Kidney tubule cell (primary cell): ENCODE results near the gene CD209.
"Not testable (repeated sequence)": the region's sequence is repeated elsewhere in the genome, so short reads cannot be mapped to it uniquely, and the experiment has no call there.

Source experiments
- DNase-seq: peaks from one replicate; pipeline ENCODE4 v3.0.0-alpha.2; 2018; ENCODE audit warnings: low spot score

The CD209 gene, protein sequence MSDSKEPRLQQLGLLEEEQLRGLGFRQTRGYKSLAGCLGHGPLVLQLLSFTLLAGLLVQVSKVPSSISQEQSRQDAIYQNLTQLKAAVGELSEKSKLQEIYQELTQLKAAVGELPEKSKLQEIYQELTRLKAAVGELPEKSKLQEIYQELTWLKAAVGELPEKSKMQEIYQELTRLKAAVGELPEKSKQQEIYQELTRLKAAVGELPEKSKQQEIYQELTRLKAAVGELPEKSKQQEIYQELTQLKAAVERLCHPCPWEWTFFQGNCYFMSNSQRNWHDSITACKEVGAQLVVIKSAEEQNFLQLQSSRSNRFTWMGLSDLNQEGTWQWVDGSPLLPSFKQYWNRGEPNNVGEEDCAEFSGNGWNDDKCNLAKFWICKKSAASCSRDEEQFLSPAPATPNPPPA

DNA sequence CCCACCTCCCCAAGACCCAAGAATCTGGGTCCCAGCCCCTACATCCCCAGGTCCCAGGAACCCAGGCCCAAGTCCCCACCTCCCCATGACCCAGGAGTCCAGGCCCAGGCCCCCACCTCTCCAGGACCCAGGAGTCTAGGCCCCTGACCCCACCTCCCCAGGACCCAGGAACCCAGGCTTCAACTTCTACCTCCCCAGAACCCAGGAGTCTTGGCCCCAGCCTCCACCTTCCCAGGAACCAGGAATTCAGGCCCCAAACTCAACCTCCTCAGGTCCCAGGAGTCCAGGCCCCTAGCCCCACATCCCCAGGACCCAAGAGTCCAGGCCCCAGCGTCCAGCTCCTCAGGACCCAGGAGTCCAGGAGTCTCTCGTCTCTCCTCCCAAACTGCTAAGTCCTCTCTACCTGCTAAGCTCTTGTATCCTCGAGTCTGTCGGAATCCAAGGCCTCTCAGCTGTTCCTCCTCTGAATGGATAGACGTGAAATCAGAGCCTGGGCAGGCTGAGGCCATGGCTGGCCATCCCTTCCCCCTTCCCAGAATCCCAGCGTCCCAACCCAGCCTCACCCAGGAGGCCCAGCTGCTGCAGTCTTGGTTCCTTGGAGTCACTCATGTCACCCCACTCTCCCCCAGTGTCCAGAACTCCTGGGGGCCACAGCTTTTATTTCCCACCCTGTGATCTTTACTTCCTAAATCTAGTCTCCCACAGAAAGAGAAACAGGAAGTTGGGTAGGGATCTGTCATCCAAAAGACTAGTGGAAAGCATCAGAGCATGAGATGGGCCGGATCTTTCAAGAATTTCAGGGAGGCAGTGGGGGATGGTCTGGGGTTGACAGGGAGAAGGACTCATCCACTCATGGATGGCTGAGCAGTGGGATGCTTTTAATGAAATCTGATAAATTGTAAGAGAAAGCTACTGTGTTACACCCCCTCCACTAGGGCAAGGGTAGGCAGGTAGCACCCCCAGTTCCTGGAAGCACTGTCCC is at the start of gene CD209:
TSS of gene CD209 (minus strand) at position 632 of the 982 bp plus-strand sequence. CDS start at position 609, 23 bp downstream.
- peak; percentile 48 for DNase-seq

DNA sequence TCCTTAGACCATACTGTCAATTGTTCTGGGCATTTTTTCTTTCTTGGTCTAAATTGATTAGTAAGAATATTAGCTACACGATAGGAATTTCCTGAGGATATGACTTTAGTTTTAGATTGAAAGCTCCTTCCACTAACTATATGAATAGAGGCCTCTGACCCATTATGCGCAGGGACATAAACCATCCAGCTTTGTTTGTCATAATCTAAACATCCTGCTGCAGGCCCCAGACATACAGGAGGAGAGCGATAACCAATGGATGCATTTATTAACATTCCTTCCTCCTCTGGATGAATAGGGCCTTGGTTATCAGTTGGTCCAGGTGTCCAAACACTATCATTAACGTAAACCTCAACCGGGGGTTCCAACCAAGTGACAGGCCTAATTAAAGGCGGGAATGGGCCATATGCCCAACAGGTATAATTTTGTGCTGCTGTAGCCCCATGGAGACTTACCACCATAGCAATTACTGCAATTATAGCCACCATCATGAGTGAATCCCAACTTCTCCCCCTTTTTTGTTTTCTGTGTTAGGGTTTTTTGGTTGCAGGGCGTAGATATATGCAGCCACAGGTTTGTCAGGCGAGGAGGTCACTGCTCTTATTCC is 48.3 kb upstream of the CD209 start:
- no peak for DNase-seq

DNA sequence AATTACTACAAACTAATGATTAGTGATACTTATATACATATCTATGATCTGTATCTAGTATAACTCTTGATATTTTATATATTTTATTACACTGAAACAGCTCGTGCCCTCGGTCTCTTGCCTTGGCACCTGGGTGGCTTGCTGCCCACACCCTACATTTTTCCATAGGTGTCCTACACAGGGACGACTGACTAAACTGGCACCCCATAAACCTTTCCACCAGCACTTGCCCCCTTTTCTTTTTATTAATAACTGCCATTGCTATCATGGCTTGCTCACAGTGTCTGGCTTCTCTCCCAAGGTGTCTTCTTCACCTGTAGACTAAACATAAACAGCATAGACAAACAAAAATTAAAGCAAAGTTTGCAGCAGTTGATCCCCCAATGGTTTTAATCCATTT is 46.2 kb upstream of the CD209 start:
- no peak for DNase-seq

DNA sequence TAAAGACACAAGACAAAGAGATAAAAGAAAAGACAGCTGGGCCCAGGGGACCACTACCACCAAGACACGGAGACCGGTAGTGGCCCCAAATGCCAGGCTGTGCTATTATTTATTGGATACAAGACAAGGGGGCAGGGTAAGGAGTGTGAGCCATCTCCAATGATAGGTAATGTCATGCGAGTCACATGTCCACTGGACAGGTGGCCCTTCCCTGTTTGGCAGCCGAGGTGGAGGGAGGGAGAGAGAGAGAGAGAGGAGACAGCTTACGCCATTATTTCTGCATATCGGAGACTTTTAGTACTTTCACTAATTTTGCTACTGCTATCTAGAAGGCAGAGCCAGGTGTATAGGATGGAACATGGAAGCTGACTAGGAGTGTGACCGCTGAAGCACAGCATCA is 45.4 kb upstream of the CD209 start:
- not testable (repeated sequence) for DNase-seq

DNA sequence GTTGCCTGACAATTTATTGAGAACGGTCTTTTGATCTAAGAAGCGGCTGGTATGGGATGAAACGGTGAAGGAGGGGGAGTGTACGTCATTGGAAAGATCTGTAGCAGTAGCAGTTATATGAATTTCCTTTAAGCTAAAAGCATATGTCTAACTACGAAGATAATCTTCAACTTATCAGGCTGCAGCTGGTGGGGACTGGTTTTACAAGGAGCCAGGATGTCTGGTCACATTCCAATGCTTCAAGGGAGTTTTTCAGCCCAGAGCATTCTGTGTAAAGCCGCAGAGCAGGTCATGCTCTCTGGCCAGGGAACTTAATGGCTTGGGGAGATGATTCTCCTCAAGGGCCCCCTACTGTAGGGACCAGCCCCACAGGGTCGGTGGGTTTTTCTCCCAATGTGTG is 44.9 kb upstream of the CD209 start:
- DNase-seq, result peak; percentile 47

DNA sequence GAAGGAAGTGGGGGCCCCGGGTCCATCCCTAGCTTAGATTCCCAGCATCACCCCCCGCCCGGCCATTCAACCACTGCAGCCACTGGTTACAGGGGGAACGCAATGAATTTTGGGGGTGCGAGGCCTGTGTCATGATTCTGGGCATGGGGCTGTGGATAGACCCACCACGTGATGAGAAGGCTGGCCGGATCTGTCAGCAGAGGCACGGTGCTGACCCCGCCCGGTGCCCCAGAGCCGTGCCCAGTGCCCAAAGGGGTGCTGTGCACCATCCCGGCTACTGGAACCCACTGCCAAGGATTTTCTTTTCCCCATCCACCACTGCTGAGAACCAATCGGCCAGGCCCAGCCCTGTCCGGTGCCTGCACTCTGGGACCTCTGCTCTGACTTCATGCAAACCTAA is 43.1 kb upstream of the CD209 start:
- DNase-seq, result no peak

DNA sequence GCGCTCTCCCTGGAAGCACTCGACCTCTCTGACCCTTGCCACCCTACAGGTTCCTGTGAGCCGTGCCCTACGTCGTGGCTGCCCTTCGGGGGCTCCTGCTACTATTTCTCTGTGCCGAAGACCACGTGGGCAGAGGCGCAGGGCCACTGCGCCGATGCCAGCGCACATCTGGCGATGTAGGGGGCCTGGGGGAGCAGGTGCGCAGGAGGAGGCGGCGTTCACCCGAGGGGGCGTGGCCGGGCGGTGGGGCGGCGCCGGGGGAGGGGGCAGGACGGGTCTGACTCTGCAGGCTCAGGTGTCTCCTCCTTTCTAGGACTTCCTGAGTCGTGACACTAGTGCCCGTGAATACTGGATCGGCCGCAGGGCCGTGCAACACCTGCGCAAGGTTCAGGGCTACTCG is 42.1 kb upstream of the CD209 start:
- no peak for DNase-seq

DNA sequence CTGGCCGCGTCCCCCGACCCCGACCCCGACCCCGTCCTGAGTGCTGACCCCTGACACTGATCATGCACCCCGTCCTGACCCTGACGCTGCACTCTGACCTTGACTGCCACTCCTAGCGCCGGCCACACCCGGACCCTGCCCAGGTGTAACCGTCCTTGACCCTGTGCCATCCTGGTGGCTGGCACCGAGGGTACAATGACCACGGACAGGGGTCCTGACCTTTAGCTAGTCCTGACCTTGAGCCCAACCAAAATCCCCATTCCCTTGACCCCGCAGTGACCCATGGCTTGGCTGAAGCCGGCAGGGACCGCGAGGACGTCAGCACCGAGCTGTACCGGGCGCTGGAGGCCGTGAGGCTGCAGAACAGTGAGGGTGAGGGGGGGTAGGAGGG is 41.6 kb upstream of the CD209 start:
- DNase-seq, result no peak

DNA sequence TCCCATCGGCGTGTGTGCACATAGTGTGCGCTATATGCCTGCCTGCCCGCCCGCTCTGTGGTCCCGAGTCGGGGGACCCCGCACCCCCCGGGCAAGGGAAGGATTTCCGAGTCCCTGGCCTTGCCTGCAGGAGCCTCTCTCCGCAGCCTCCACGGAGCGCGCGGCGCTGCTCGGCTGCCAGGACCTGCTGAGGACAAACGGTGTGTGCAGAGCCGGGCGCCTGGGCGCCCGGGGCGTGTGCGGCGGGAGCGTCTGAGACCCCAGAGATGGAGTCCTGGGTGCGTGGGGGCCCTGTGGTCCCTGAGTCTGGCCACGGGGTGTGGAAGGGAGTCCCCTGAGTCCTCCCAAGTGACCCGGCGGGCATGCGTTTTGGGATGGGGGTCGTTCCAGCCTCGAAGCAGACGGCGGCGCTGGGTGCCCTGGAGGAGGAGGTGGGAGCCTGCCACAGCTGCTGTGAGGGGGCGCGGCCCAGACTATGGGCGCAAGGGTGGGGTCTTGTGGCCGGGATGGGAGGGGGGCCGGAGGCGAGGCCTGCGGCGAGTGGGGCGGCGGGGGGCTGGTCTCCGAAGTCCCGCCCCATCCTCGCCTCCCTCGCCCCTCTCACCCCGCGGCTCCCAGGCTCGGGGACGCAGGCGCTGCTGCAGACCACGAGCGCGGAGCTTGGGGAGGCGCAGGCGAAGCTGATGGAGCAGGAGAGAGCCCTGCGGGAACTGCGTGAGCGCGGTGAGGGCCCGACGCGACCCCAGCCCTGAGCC is 41.0 kb upstream of the CD209 start:
- no peak for DNase-seq

DNA sequence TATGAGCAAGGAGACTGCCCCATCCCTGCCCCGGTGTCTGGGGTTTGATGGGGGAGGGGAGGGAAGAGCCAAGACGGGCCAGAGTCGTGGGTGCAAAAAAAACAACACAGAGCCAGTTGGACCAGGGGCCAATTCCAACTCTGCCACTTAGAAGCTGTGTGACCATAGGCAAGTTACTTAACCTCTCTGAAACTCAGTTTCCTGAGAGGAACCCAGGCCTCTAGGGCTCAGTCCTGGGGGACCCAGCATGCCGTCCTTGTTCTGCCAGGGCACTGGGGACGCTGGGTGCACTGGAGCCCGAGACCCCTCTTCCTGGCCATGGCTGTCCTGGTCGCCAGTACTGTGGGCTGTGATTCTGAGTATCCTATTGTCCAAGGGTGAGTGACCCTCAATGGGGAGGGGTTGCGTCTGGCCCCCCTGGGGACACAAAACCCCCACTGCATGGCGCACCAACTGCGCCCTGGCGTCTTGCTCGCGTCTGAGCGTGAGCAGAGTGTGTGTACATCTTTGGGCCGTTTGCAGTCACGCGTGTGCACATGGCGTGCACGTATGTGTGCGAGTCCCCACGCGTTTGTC is 40.4 kb upstream of the CD209 start:
- no peak for DNase-seq

DNA sequence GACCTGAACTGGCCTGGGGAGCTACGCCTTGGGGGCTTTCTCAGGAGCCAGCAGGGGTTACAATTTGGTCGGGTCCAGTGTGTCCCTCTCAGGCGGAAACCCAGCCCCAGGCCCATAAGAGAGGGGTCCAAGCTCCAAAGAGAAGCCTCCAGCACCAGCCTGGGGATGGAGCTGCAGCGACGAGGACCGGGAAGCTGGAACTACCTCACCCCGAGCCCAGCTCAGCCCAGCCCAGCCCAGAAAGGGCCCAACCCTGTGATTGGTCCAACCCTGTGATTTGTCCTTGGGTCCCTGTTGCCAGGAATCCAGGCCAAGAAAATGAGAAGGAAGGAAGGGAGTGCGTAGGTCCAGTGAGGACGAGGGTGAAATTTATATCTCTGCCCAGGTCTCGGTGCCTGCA is 39.8 kb upstream of the CD209 start:
- DNase-seq, result no peak

DNA sequence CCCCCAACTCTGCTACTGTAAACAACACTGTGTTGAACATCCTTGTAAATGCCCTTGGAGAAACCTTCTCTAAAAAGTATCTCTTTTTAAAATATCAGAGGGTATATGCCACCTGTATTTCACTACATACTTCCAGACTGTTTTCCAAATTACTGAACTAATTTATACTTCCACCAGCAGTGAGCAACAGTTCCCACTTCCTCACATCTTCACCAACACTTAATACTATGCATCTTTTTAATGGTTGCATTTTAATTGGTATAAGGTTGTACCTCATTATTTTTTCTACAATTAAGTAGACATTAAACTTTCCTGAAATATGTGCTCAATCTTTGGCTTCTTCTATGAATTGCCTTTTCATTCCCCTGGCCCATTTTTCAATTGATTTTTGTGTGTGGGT is 37.5 kb upstream of the CD209 start:
- DNase-seq, result no peak

DNA sequence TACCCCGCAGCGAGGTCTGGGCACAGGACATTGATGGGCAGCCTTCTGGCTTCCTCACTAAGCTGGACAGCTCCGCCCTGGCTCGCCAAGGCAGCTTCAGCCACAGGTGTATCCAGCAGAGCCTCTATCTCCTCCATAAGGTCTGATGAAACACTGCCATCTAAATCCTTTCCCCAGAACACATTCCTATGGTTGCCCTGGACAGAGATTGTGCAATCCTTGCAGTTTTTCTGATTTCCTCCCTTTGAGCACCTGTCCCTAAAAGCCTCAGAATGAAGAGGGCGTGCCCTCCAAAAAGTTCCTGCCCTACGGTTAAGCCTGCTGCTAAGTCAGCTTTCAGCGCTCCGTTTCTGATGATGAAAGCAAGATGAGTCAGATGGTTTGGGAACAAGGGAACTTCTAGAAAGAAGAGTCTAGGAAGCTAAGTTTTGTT is 36.7 kb upstream of the CD209 start:
- DNase-seq, result peak; percentile 52

DNA sequence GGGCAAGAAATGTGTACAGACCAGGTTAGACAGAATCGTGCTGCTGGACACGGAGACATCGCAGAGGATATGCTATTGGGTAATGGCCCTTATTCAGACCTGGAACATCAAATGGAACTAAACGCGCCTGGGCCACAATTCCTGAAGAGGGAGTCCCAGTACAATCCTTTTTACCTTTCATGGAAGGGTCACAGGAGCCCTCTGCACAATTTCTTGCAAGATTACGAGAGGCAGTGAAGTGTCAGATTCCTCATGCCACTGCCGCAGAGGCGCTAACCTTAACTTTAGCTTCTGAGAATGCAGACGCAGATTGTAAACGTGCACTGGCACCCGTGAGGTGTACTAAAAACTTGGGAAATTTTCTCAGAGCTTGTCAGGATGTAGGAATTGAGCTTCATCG is 33.8 kb upstream of the CD209 start:
- peak; percentile 34 for DNase-seq

DNA sequence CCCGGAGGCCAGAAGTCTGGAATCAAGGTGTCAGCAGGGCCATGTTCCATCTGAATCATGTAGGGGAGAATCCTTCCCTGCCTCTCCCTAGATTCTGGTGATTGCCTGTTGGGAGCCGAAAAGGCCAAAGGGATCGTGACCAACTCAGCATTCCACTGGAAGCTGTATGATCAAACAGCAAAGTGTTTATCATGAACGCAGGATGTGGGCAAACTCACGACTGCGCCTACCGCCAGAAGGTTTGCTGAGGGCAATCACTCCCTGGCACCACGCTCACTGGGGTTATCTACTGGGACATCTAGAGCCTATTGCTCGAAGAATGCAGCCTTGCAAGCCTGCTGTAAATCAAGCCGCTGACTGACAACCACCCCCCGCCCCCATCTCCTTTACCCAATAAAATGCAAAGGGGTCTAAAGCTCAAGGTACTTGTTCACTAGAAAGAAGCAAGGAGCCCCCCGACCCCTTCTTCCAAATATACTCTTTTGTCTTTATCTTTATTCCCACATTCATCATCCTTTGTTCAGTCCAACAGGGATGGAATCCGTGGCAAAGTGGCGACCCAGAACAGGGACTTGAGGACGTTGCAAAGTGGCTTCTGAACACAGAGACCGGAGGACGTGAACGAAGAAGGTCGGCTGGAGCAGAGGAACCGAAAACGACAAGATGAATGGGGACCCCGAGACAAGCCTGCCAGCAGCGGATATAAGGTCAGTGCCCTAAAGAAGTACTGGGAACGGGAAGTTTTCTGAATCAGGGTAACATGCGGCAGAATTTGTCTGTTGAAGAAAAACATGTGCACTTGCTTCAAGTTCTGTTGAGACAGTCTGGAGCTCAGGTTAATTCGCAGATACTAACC is 32.5 kb upstream of the CD209 start:
- DNase-seq, result no peak

DNA sequence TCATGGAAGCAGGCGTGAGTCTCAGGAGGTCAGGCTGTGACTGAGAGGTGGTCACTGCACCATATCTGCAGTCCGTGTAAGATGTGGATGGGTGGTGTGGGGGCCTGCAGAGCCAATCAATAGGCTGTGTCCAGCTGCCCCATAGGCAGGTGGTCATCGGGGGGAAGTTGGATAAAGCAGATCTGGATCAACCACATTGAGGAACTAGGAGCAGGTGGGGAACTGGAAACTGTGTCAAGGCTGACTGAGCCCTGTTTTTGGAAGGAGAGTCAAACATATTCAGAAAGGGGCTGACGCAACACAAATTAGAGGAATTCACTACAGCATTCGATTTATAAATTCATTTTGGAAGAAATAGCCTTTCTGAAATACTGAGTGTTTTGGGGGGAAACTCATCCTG is 30.7 kb upstream of the CD209 start:
- no peak for DNase-seq

DNA sequence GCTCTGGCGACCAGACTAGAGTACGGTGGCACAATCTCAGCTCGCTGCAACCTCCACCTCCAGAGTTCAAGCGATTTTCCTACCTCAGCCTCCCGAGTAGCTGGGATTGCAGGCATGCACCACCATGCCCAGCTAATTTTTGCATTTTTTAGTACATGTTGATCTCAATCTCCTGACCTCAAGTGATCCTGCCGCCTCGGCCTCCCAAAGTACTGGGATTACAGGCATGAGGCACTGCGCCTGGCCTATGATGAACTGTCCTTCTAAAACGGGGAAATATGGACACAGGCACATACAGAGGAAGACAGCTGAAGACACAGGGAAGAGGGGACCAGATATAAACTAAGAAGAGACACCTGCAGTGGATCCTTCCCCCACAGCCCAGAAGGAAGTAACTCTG is 28.4 kb upstream of the CD209 start:
- no peak for DNase-seq

DNA sequence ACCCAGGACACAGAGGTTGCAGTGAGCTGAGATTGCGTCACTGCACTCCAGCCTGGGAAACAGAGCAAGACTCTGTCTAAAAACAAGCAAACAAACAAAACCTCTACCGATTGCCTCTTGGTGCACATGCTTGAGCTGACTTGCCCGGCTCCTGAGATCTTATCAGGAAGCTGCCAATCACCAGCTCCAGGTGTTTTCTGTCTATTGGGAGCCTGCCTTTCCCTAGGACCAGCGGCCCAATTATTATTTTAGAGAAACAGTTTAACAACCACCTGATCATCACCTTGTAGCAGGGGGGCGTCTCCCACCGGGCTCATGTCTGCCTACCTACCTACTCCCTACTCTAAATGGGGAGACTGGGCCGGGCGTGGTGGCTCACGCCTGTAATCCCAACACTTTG is 26.5 kb upstream of the CD209 start:
- no peak for DNase-seq

DNA sequence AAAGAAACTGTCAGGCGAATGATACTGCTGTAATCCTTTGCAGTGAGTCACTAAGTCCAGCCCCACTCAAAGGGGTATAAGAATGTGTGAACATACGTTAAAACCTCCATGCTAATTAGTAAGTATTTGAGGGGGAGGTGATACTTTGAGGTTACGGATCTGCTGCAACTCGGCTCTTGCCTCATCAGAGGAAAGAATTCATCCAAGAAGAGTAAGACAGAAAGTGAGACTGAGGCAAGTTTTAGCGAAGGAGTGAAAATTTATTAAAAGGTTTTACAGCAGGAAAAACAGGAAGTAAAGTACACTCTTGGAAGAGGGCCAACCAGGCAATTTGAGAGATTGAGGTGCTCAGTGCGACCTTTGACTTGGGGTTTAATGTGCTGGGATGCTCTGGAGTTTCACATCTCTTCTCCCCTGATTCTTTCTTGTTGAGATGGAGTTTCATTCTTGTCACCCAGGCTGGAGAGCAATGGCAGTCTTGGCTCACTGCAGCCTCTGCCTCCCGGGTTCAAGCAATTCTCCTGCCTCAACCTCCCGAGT is 25.5 kb upstream of the CD209 start:
- peak; percentile 14 for DNase-seq

DNA sequence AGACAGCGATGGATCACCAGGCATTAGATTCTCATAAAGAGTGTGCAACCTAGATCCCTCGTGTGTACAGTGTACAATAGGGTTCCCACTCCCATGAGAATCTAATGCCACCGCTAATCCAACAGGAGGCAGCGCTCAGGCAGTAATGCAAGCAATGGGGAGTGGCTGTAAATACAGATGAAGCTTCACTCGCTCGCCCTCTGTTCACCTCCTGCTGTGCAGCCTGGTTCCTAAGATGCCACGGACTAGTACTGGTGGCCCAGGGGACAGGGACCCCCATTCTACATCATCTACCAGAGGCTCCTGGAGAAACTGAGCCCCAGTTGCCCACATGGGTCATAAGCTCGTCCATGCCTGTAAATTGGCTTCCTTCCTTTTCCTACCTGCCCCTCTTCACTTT is 23.7 kb upstream of the CD209 start:
- no peak for DNase-seq
